Measurements from ENCODE around the gene ZBTB8A. TPM values are rescaled to one million over a fixed set of nuclear protein-coding genes. Genes with fewer than 3 reads are reported as not detected.

The ZBTB8A gene
- polyA plus RNA-seq, 1 of the 3 experiments (the other 2 are of a cell fraction) = 1.3 TPM

- no peak for TF ChIP-seq REST (IDR thresholded peaks at IDR 0.05; ENCODE audit: low read depth, low read length)
Measured at GRCh38 chr1:32536117-32536516, 3.1 kb upstream of the ZBTB8A start (continued).

GRCh38 chr1:32536764-32537163 lies 2.5 kb upstream of the ZBTB8A start:
- Histone ChIP-seq H3K4me2 (no peak overlapping the region), H3K9ac (no peak overlapping the region), H3F3A (replicated peaks; ENCODE audit: insufficient read depth) (peaks cover 23% of the 10 kb centered on the region), H2AFZ (ENCODE audit: low read depth) (no peak overlapping the region), H4K20me1 (ENCODE audit: insufficient read depth) (no peaks in the 10 kb centered on the region), H3K36me3 (replicated peaks in 1 of 2; ENCODE audit: control insufficient read depth in 1 of 2, insufficient read depth in 2 of 2, low read length in 1 of 2) (no peaks in the 10 kb centered on the region), H3K9me3 (no peaks in the 10 kb centered on the region), H3K27me3 (ENCODE audit: insufficient read depth) (no peaks in the 10 kb centered on the region), H3K27ac (ENCODE audit: low read depth in 2 of 2, low read length in 1 of 2) (no peak overlapping the region), H3K9me2 (no peaks in the 10 kb centered on the region), H3K79me2 (ENCODE audit: insufficient read depth) (peaks cover 19% of the 10 kb centered on the region), H3K4me3 (ENCODE audit: low read depth in 2 of 2, low read length in 1 of 2) (no peak overlapping the region), H3K4me1 (ENCODE audit: control insufficient read depth in 1 of 2, insufficient read depth in 2 of 2, low read depth in 1 of 2, low read length in 1 of 2) (peaks cover 5 to 9% of the 10 kb centered on the region in 2 experiments; a peak in 1 of 4 replicates)
- WGBS (ENCODE audit: low lambda C conversion rate) = 90% methylated on average over 3 of the region's 3 CpGs
- ChIA-PET CTCF (interaction anchor here (0.9 to 1.0 kb wide), 2 partner anchors 11 to 156 kb away, joined by 3 read pairs; no protein-coding TSS in a partner anchor), POLR2A (no interaction called here)
- no peak for TF ChIP-seq PBX3 (IDR thresholded peaks at IDR 0.05)
- TF ChIP-seq RAD21 (IDR thresholded peaks at IDR 0.05; ENCODE audit: low read length) = no peak
- no peak for TF ChIP-seq EZH2phosphoT487 (IDR thresholded peaks at IDR 0.05; ENCODE audit: borderline replicate concordance, low read depth)
- no peak for TF ChIP-seq RXRA (IDR thresholded peaks at IDR 0.05; ENCODE audit: borderline replicate concordance, low read depth)
- no peak for TF ChIP-seq NFIC (IDR thresholded peaks at IDR 0.05; ENCODE audit: borderline replicate concordance)
- TF ChIP-seq CHD2 (IDR thresholded peaks at IDR 0.05; ENCODE audit: low read length, partially characterized antibody) = no peak
- no peak for TF ChIP-seq SIN3A (IDR thresholded peaks at IDR 0.05; ENCODE audit: borderline replicate concordance, low read depth, low read length)
- TF ChIP-seq EP300 (IDR thresholded peaks at IDR 0.05; ENCODE audit: borderline replicate concordance in 1 of 2, low read depth in 1 of 2, low read length in 1 of 2) = no peak
- no peak for TF ChIP-seq RCOR1 (IDR thresholded peaks at IDR 0.05; ENCODE audit: low read length)
- no peak for TF ChIP-seq ELF1 (IDR thresholded peaks at IDR 0.05)
- TF ChIP-seq ZBTB33 (IDR thresholded peaks at IDR 0.05; ENCODE audit: borderline replicate concordance, low read depth) = no peak
- no peak for TF ChIP-seq MXI1 (IDR thresholded peaks at IDR 0.05; ENCODE audit: low read depth, low read length)
- TF ChIP-seq FOXM1 (IDR thresholded peaks at IDR 0.05; ENCODE audit: low read depth) = no peak
- TF ChIP-seq NRF1 (IDR thresholded peaks at IDR 0.05; ENCODE audit: low read depth, low read length) = no peak
- TF ChIP-seq TEAD4 (IDR thresholded peaks at IDR 0.05; ENCODE audit: borderline replicate concordance, insufficient read depth) = no peak
- TF ChIP-seq USF2 (IDR thresholded peaks at IDR 0.05; ENCODE audit: borderline replicate concordance, low read depth, low read length) = no peak
- TF ChIP-seq TCF12 (IDR thresholded peaks at IDR 0.05) = no peak
- no peak for DNase-seq

Measured in SK-N-SH (cell line).